K562 (cell line): ENCODE measurements around the gene MRPL55. TPM values are rescaled to one million over a fixed set of nuclear protein-coding genes. Genes with fewer than 3 reads are reported as not detected.
A peak's percentile ranks its signal among the peaks of the same experiment; 100 is the strongest.

ENCODE experiments used
- BRCA1 ChIP-seq, 2 experiments: fragments of 450-650 bp in 1 of 2; sonication (generic) in 1 of 2; formaldehyde crosslinking in 1 of 2; IDR thresholded peaks; 2 replicates each; pipeline versions ENCODE4 v1.5.0 to v1.6.1; 2017 to 2020; ENCODE audit warnings: mild to moderate bottlenecking in 1 of 2, missing genetic modification reagents in 1 of 2
- CCAR2 ChIP-seq: fragments of 200-400 bp; formaldehyde crosslinking; IDR thresholded peaks from 2 replicates; pipeline ENCODE4 v1.6.1; 2017; ENCODE audit warnings: mild to moderate bottlenecking, low read depth, low read length
- FOS ChIP-seq: IDR thresholded peaks from 3 replicates; pipeline ENCODE4 v1.6.1; 2011; ENCODE audit not compliant: insufficient read length; ENCODE audit errors: extremely low read depth
- HMG20B ChIP-seq: fragments of 250-450 bp; sonication (Bioruptor Pico); IDR thresholded peaks from 2 replicates; pipeline ENCODE4 v1.5.0; 2021; ENCODE audit warnings: mild to moderate bottlenecking
- KLF6 ChIP-seq: fragments of 250-450 bp; sonication (Bioruptor Pico); IDR thresholded peaks from 2 replicates; pipeline ENCODE4 v1.4.0; 2020; ENCODE audit warnings: mild to moderate bottlenecking, moderate library complexity, borderline replicate concordance
- MCM5 ChIP-seq: fragments of 450-650 bp; IDR thresholded peaks from 2 replicates; pipeline ENCODE4 v1.6.1; 2016; ENCODE audit warnings: low read depth
- MEF2D ChIP-seq: conservative IDR thresholded peaks from 2 replicates; pipeline ENCODE4 v1.6.1; 2016; ENCODE audit warnings: low read depth, missing genetic modification characterization, missing compliant biosample characterization
- NR3C1 ChIP-seq: sonication (generic); formaldehyde crosslinking; IDR thresholded peaks from 2 replicates; pipeline ENCODE4 v1.8.1; 2022; ENCODE audit warnings: missing genetic modification reagents
- NRF1 ChIP-seq, 2 experiments: fragments of 450-650 bp; IDR thresholded peaks in 1 of 2; conservative IDR thresholded peaks in 1 of 2; 2 replicates each; pipeline ENCODE4 v1.6.1; 2014; ENCODE audit warnings: mild to moderate bottlenecking in 2 of 2
- PCBP2 ChIP-seq: fragments of 200-400 bp; formaldehyde crosslinking; IDR thresholded peaks from 2 replicates; pipeline ENCODE4 v1.6.1; 2018; ENCODE audit warnings: low read length, low read depth, mild to moderate bottlenecking, moderate library complexity; ENCODE audit not compliant: poor library complexity, severe bottlenecking
- RB1 ChIP-seq: fragments of 450-650 bp; IDR thresholded peaks from 2 replicates; pipeline ENCODE4 v1.6.1; 2017; ENCODE audit warnings: low read depth, mild to moderate bottlenecking
- SMAD3 ChIP-seq: fragments of 450-650 bp; formaldehyde crosslinking; conservative IDR thresholded peaks from 2 replicates; pipeline ENCODE4 v1.4.0; 2020; ENCODE audit warnings: mild to moderate bottlenecking
- STAG1 ChIP-seq: sonication (generic); formaldehyde crosslinking; IDR thresholded peaks from 2 replicates; pipeline ENCODE4 v1.5.0; 2020; ENCODE audit warnings: missing genetic modification reagents, borderline replicate concordance
- TARDBP ChIP-seq: fragments of 450-650 bp; IDR thresholded peaks from 2 replicates; pipeline ENCODE4 v1.6.1; 2016
- ZNF12 ChIP-seq: sonication (generic); formaldehyde crosslinking; IDR thresholded peaks from 2 replicates; pipeline ENCODE4 v1.4.0; 2020; ENCODE audit warnings: mild to moderate bottlenecking, missing genetic modification reagents
- ZNF224 ChIP-seq: sonication (generic); formaldehyde crosslinking; IDR thresholded peaks from 2 replicates; pipeline ENCODE4 v1.8.0; 2022; ENCODE audit warnings: mild to moderate bottlenecking, missing genetic modification reagents
- ZNF354B ChIP-seq: fragments of 250-450 bp; sonication (Bioruptor Pico); IDR thresholded peaks from 2 replicates; pipeline ENCODE4 v1.4.0; 2020
- ZNF384 ChIP-seq: IDR thresholded peaks from 2 replicates; pipeline ENCODE4 v1.6.1; 2012; ENCODE audit warnings: low read depth, low read length, improper control_type of control experiment
- ZSCAN32 ChIP-seq: fragments of 450-650 bp; formaldehyde crosslinking; IDR thresholded peaks from 2 replicates; pipeline ENCODE4 v1.4.0; 2020; ENCODE audit warnings: mild to moderate bottlenecking, moderate library complexity
- polyA plus RNA-seq, 8 experiments: library from polyadenylated mRNA; depleted of rRNA in 4 of 8; stranded (reverse) in 5 of 8; unstranded in 3 of 8; fragments of >200 nt; fragmentation: Nextera tagmentation in 2 of 8; fragmentation: Illumina TruSeq in 1 of 8; extraction: Ambion mirVana in 2 of 8; extraction: Trizol in 1 of 8; gene quantifications; 2 replicates each; pipeline versions ENCODE4 v1.2.1 to v1.2.3, GENCODE V29; 2011 to 2014; ENCODE audit warnings: inconsistent platforms in 1 of 8, missing spikeins in 1 of 8
- total RNA-seq, 7 experiments: library from RNA; depleted of rRNA in 6 of 7; stranded (reverse); fragments of >200 nt in 6 of 7; fragmentation: Illumina TruSeq in 2 of 7; extraction: Trizol in 2 of 7; gene quantifications; 2 replicates each; pipeline versions ENCODE4 v1.2.1 to v1.2.3, GENCODE V29; 2011 to 2021; ENCODE audit warnings: low replicate concordance in 1 of 7
- TF ChIP-seq, protein P1 (sequence below): fragments of 200-800 bp; sonication (Bioruptor generic); IDR thresholded peaks from 2 replicates; pipeline ENCODE4 v1.6.1; 2017; ENCODE audit warnings: missing genetic modification characterization, missing compliant biosample characterization
- TF ChIP-seq, protein P2 (sequence below): fragments of 450-650 bp; formaldehyde crosslinking; IDR thresholded peaks from 2 replicates; pipeline ENCODE4 v1.4.0; 2022; ENCODE audit warnings: missing genetic modification characterization
- TF ChIP-seq, protein P3 (sequence below): fragments of 450-650 bp; IDR thresholded peaks from 2 replicates; pipeline ENCODE4 v1.7.0; 2016; ENCODE audit warnings: borderline replicate concordance
- TF ChIP-seq, protein P4 (sequence below): fragments of 250-450 bp; sonication (Bioruptor Pico); IDR thresholded peaks from 2 replicates; pipeline ENCODE4 v1.8.0; 2021; ENCODE audit warnings: moderate library complexity, mild to moderate bottlenecking, inconsistent platforms

MRPL55 gene
- total and polyA plus RNA-seq, 9 of the 15 experiments (the other 6 are each of a cell fraction or from before 2014, with no cell fraction given) = 34.9 to 228 (median 81.0) TPM

DNA sequence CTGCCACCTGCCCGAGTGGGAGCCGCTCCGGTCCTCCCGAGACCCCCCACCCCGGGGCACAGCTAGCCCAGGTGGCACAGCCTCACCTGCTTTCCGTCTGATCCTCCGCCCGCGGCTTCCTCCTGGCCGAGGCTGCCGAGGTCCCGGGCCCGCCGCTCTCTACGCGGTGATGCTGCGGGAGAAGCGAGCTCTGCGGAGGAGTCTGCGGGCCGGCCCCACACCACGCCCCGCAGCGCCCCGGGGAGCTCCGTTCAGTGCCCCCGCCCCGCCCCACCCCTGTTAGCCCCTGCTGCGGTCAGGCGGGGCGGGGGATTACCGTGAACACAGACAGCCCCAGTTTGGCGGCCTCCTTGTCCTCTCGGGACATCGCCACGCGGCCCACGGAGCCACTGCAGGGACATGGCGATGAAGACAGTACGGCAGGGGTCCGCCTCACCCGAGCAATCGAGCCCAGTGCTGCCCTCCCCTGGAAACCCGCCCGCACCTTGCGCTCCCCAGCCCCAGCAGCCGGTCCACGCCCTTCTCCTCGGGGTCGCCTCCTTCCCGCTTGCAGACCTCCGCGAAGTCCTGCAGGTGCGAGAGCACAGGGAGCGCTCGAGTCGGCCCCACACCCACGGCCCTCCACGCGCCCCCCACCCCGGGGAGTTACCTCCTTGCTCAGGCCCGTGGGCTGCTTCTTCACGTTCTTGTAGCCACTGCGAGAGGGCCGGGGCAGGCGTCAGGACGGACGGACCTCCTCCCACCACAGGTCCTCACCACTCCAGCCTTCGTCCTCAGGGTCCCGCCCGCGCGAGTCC lies 6.9 kb downstream of the MRPL55 start (continued):
- TF ChIP-seq, protein P1, sequence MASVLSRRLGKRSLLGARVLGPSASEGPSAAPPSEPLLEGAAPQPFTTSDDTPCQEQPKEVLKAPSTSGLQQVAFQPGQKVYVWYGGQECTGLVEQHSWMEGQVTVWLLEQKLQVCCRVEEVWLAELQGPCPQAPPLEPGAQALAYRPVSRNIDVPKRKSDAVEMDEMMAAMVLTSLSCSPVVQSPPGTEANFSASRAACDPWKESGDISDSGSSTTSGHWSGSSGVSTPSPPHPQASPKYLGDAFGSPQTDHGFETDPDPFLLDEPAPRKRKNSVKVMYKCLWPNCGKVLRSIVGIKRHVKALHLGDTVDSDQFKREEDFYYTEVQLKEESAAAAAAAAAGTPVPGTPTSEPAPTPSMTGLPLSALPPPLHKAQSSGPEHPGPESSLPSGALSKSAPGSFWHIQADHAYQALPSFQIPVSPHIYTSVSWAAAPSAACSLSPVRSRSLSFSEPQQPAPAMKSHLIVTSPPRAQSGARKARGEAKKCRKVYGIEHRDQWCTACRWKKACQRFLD = no peak
- TF ChIP-seq KLF6 (CRISPR knock-in tag) (no peak), CCAR2 (no peak), NR3C1 (CRISPR knock-in tag) (no peak; the same call in 1 of the 2 replicates), SMAD3 (CRISPR knock-in tag) (0 out of 2 replicates have a peak, but pooled peaks have one; percentile 31), FOS (no peak), ZSCAN32 (CRISPR knock-in tag) (no peak), ZNF12 (no peak), PCBP2 (no peak), TARDBP (no peak), STAG1 (CRISPR knock-in tag) (no peak; the same call in 1 of the 2 replicates), MCM5 (no peak), MEF2D (tag) (no peak), RB1 (peak; percentile 22; the same call in 1 of the 2 replicates), ZNF224 (CRISPR knock-in tag) (no peak), HMG20B (no peak), ZNF354B (CRISPR knock-in tag) (no peak), ZNF384 (no peak), NRF1 (conservative IDR thresholded peaks at IDR 0.05 in 1 of 2, IDR thresholded peaks at IDR 0.05 in 1 of 2) (no peak), BRCA1 (IDR thresholded peaks at IDR 0.05) (no peak), BRCA1 (CRISPR knock-in tag; IDR thresholded peaks at IDR 0.05) (no peak)
- TF ChIP-seq, protein P2, sequence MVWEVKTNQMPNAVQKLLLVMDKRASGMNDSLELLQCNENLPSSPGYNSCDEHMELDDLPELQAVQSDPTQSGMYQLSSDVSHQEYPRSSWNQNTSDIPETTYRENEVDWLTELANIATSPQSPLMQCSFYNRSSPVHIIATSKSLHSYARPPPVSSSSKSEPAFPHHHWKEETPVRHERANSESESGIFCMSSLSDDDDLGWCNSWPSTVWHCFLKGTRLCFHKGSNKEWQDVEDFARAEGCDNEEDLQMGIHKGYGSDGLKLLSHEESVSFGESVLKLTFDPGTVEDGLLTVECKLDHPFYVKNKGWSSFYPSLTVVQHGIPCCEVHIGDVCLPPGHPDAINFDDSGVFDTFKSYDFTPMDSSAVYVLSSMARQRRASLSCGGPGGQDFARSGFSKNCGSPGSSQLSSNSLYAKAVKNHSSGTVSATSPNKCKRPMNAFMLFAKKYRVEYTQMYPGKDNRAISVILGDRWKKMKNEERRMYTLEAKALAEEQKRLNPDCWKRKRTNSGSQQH (CRISPR knock-in tag) = 0 out of 2 replicates have a peak, but pooled peaks have one; percentile 57
- TF ChIP-seq, protein P3, sequence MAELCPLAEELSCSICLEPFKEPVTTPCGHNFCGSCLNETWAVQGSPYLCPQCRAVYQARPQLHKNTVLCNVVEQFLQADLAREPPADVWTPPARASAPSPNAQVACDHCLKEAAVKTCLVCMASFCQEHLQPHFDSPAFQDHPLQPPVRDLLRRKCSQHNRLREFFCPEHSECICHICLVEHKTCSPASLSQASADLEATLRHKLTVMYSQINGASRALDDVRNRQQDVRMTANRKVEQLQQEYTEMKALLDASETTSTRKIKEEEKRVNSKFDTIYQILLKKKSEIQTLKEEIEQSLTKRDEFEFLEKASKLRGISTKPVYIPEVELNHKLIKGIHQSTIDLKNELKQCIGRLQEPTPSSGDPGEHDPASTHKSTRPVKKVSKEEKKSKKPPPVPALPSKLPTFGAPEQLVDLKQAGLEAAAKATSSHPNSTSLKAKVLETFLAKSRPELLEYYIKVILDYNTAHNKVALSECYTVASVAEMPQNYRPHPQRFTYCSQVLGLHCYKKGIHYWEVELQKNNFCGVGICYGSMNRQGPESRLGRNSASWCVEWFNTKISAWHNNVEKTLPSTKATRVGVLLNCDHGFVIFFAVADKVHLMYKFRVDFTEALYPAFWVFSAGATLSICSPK = no peak
- TF ChIP-seq, protein P4, sequence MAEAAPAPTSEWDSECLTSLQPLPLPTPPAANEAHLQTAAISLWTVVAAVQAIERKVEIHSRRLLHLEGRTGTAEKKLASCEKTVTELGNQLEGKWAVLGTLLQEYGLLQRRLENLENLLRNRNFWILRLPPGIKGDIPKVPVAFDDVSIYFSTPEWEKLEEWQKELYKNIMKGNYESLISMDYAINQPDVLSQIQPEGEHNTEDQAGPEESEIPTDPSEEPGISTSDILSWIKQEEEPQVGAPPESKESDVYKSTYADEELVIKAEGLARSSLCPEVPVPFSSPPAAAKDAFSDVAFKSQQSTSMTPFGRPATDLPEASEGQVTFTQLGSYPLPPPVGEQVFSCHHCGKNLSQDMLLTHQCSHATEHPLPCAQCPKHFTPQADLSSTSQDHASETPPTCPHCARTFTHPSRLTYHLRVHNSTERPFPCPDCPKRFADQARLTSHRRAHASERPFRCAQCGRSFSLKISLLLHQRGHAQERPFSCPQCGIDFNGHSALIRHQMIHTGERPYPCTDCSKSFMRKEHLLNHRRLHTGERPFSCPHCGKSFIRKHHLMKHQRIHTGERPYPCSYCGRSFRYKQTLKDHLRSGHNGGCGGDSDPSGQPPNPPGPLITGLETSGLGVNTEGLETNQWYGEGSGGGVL (CRISPR knock-in tag) = no peak
